IMR-90 (cell line): ENCODE results near the gene N4BP2. TPM values are rescaled to one million over a fixed set of nuclear protein-coding genes. Genes with fewer than 3 reads are reported as not detected.
"Not testable (repeated sequence)": the region's sequence is repeated elsewhere in the genome, so short reads cannot be mapped to it uniquely, and the experiment has no call there.

Experiments
- ATAC-seq: fragments of 200-7000 bp; cut with Tn5 transposase; 2 replicates; pipeline ENCODE4 v1.9.1; 2020; ENCODE audit warnings: low read depth, mild to moderate bottlenecking, moderate library complexity
- BruUV-seq: library from RNA; stranded (reverse); fragments of 400-500 nt; replicated peaks from 2 replicates; lab custom pipeline; 2021; lab: Mats Ljungman, UMichigan
- CTCF ChIA-PET: fragments of 300-600 bp; formaldehyde crosslinking; extraction: SDS; loops from one replicate; lab custom pipeline; 2021; ENCODE audit warnings: antibody characterized with exemption; lab: Yijun Ruan, JAX
- POLR2A ChIA-PET: fragments of 300-600 bp; sonication (Branson Sonifier 250); formaldehyde crosslinking; loops from one replicate; lab custom pipeline; 2022; ENCODE audit warnings: antibody characterized with exemption; ENCODE audit not compliant: unreplicated experiment; lab: Charles Lee
- DNase-seq: peaks from one replicate; pipeline ENCODE4 v3.0.0; 2013
- H2AFZ ChIP-seq: replicated peaks from 2 replicates; pipeline ENCODE3; 2013; ENCODE audit warnings: low read length, mild to moderate bottlenecking; ENCODE audit not compliant: poor library complexity
- H2AK5ac ChIP-seq: 2 replicates; pipeline ENCODE4 v1.6.1; 2013; ENCODE audit warnings: low read depth, low read length, inconsistent platforms
- H2AK9ac ChIP-seq: replicated peaks from 2 replicates; pipeline ENCODE3; 2013; ENCODE audit warnings: mild to moderate bottlenecking, low read depth, low read length, moderate library complexity; ENCODE audit not compliant: poor library complexity
- H2BK120ac ChIP-seq: 2 replicates; pipeline ENCODE4 v1.6.1; 2013; ENCODE audit warnings: low read depth, low read length, inconsistent platforms
- H2BK15ac ChIP-seq: 3 replicates; pipeline ENCODE4 v1.6.1; 2013; ENCODE audit warnings: low read depth, low read length, inconsistent platforms
- H2BK20ac ChIP-seq: 2 replicates; pipeline ENCODE4 v1.6.1; 2013; ENCODE audit warnings: low read depth, mild to moderate bottlenecking, inconsistent platforms, low read length, moderate library complexity
- H2BK5ac ChIP-seq: 2 replicates; pipeline ENCODE4 v1.6.1; 2013; ENCODE audit warnings: mild to moderate bottlenecking, low read depth, low read length, inconsistent platforms; ENCODE audit not compliant: poor library complexity, severe bottlenecking
- H3K14ac ChIP-seq: replicated peaks from 2 replicates; pipeline ENCODE4 v1.6.1; 2013; ENCODE audit warnings: low read depth, low read length, inconsistent platforms
- H3K18ac ChIP-seq: 2 replicates; pipeline ENCODE4 v1.6.1; 2013; ENCODE audit warnings: low read depth, low read length, control low read depth
- H3K23ac ChIP-seq: 2 replicates; pipeline ENCODE4 v1.6.1; 2013; ENCODE audit warnings: low read depth, low read length, inconsistent platforms
- H3K27ac ChIP-seq: 2 replicates; pipeline ENCODE4 v1.5.1; 2013; ENCODE audit warnings: mild to moderate bottlenecking, control low read depth, low read length; ENCODE audit not compliant: insufficient read depth
- H3K27me3 ChIP-seq: 2 replicates; pipeline ENCODE4 v1.6.1; 2013; ENCODE audit warnings: low read length; ENCODE audit not compliant: control insufficient read depth, insufficient read depth
- H3K36me3 ChIP-seq: 2 replicates; pipeline ENCODE4 v1.6.1; 2013; ENCODE audit warnings: low read length, mixed read lengths; ENCODE audit not compliant: control insufficient read depth, insufficient read depth
- H3K4ac ChIP-seq: 2 replicates; pipeline ENCODE4 v1.6.1; 2013; ENCODE audit warnings: low read depth, low read length, inconsistent platforms
- H3K4me1 ChIP-seq: 2 replicates; pipeline ENCODE4 v1.6.1; 2013; ENCODE audit warnings: low read length, mixed read lengths; ENCODE audit not compliant: control insufficient read depth, insufficient read depth
- H3K4me2 ChIP-seq: 2 replicates; pipeline ENCODE4 v1.6.1; 2013; ENCODE audit warnings: low read depth, mild to moderate bottlenecking, control low read depth, low read length, moderate library complexity
- H3K4me3 ChIP-seq: 2 replicates; pipeline ENCODE4 v1.5.1; 2013; ENCODE audit warnings: low read depth, mild to moderate bottlenecking, control low read depth, low read length, moderate library complexity; ENCODE audit not compliant: insufficient read depth
- H3K56ac ChIP-seq: 2 replicates; pipeline ENCODE4 v1.6.1; 2013; ENCODE audit warnings: low read length, inconsistent platforms; ENCODE audit not compliant: insufficient read depth; ENCODE audit errors: extremely low read depth
- H3K79me1 ChIP-seq, 2 experiments: 2 replicates each; pipeline ENCODE4 v1.6.1; 2013; ENCODE audit warnings: low read length in 2 of 2, inconsistent platforms in 1 of 2, low read depth in 1 of 2
- H3K9ac ChIP-seq: 2 replicates; pipeline ENCODE4 v1.6.1; 2013; ENCODE audit warnings: low read depth, low read length, control low read depth
- H3K9me1 ChIP-seq: 2 replicates; pipeline ENCODE4 v1.6.1; 2013; ENCODE audit warnings: low read length, inconsistent platforms; ENCODE audit not compliant: insufficient read depth
- H3K9me3 ChIP-seq: 2 replicates; pipeline ENCODE4 v1.6.1; 2013; ENCODE audit warnings: low read length; ENCODE audit not compliant: control insufficient read depth, insufficient read depth
- H4K20me1 ChIP-seq: 2 replicates; pipeline ENCODE4 v1.6.1; 2013; ENCODE audit warnings: low read length, inconsistent platforms; ENCODE audit not compliant: insufficient read depth
- H4K5ac ChIP-seq: 2 replicates; pipeline ENCODE4 v1.6.1; 2013; ENCODE audit warnings: mild to moderate bottlenecking, low read depth, low read length, control low read depth
- H4K8ac ChIP-seq, 2 experiments: 2 replicates each; pipeline ENCODE4 v1.6.1; 2013; ENCODE audit warnings: low read depth in 2 of 2, low read length in 2 of 2, control low read depth in 1 of 2, inconsistent platforms in 1 of 2
- H4K91ac ChIP-seq: 2 replicates; pipeline ENCODE4 v1.6.1; 2013; ENCODE audit warnings: low read depth, low read length, inconsistent platforms; ENCODE audit not compliant: insufficient read depth
- BHLHE40 ChIP-seq: fragments of 150-350 bp; IDR thresholded peaks from 2 replicates; pipeline ENCODE4 v1.6.1; 2016; ENCODE audit warnings: mild to moderate bottlenecking, low read depth, low read length
- CHD1 ChIP-seq: IDR thresholded peaks from 2 replicates; pipeline ENCODE4 v1.6.1; 2012; ENCODE audit warnings: low read depth, low read length, improper control_type of control experiment
- FOS ChIP-seq: fragments of 150-350 bp; IDR thresholded peaks from 2 replicates; pipeline ENCODE4 v1.6.1; 2016; ENCODE audit warnings: low read depth, low read length
- MXI1 ChIP-seq: IDR thresholded peaks from 2 replicates; pipeline ENCODE4 v1.6.1; 2012; ENCODE audit warnings: low read depth, mild to moderate bottlenecking, low read length, moderate library complexity, borderline replicate concordance
- NFE2L2 ChIP-seq: fragments of 150-350 bp; IDR thresholded peaks from 2 replicates; pipeline ENCODE4 v1.6.1; 2016; ENCODE audit warnings: low read depth, mild to moderate bottlenecking, low read length
- POLR2A ChIP-seq: IDR thresholded peaks from 2 replicates; pipeline ENCODE4 v1.6.1; 2012; ENCODE audit warnings: mild to moderate bottlenecking, low read depth, low read length
- RAD21 ChIP-seq: IDR thresholded peaks from 2 replicates; pipeline ENCODE4 v1.6.1; 2012; ENCODE audit warnings: low read length, improper control_type of control experiment
- RCOR1 ChIP-seq: IDR thresholded peaks from 2 replicates; pipeline ENCODE4 v1.6.1; 2012; ENCODE audit warnings: mild to moderate bottlenecking, low read length, improper control_type of control experiment; ENCODE audit not compliant: insufficient replicate concordance
- RFX5 ChIP-seq: IDR thresholded peaks from 2 replicates; pipeline ENCODE4 v1.8.0; 2012; ENCODE audit warnings: low read depth, mild to moderate bottlenecking, low read length, moderate library complexity
- SMC3 ChIP-seq: fragments of 150-350 bp; IDR thresholded peaks from 2 replicates; pipeline ENCODE4 v1.6.1; 2016; ENCODE audit warnings: low read depth, mild to moderate bottlenecking, antibody characterized with exemption, low read length, moderate library complexity
- WGBS, 2 experiments: methylation state at CpG; one replicate each; pipeline versions ENCODE4 v1.1.5 to v1.1.7; 2013; ENCODE audit warnings: missing lambda C conversion rate in 2 of 2; ENCODE audit not compliant: insufficient read length in 1 of 2; ENCODE audit errors: extremely low coverage in 2 of 2; 5-methylcytosine and 5-hydroxymethylcytosine counted together
- dilution Hi-C: fragments of 300-500 bp; cut with HindIII; formaldehyde crosslinking; loops from one replicate; pipeline ENCODE4 v1.14.3; 2018; ENCODE audit warnings: low sequenced_read_pairs; ENCODE audit not compliant: unreplicated experiment
- in situ Hi-C: fragments of 300-500 bp; cut with MboI; formaldehyde crosslinking; loops from 3 replicates; pipeline ENCODE4 v1.14.3; 2019; ENCODE audit warnings: low sequenced_read_pairs, inconsistent platforms, mixed read lengths
- intact Hi-C: fragments of 100-400 bp; cut with micrococcal nuclease; formaldehyde crosslinking; loops from 2 replicates; pipeline ENCODE4 v1.10.0; 2022
- polyA plus RNA-seq, 3 experiments: library from polyadenylated mRNA; depleted of rRNA; stranded (reverse); fragments of >200 nt; gene quantifications; 2 replicates each; pipeline ENCODE4 v1.2.3, GENCODE V29; 2012; ENCODE audit warnings: low replicate concordance in 1 of 3
- total RNA-seq: library from RNA; depleted of rRNA; stranded (reverse); fragments of >200 nt; gene quantifications from 2 replicates; pipeline ENCODE4 v1.2.3, GENCODE V29; 2012
- TF ChIP-seq, protein P1 (sequence below): fragments of 150-350 bp; IDR thresholded peaks from 2 replicates; pipeline ENCODE4 v1.6.1; 2017; ENCODE audit warnings: mild to moderate bottlenecking, antibody characterized with exemption, low read length, low read depth

N4BP2 gene
- total and polyA plus RNA-seq, 2 of the 4 experiments (the other 2 are of a cell fraction) = 0.84 to 2.2 TPM

- no peak overlapping the region for H3K18ac ChIP-seq
- ATAC-seq (no peak), DNase-seq (no peak)
- ChIA-PET CTCF (no interaction called here), POLR2A (no interaction called here)
- H3K27ac ChIP-seq = no peak overlapping the region
- H4K20me1 ChIP-seq = no peaks in the 10 kb centered on the region
- H4K8ac ChIP-seq = no peak overlapping the region
- H2BK5ac ChIP-seq = no peak overlapping the region
- H2AK5ac ChIP-seq = no peak overlapping the region
- no peak overlapping the region for H2BK120ac ChIP-seq
- H3K4ac ChIP-seq = no peak overlapping the region
- TF ChIP-seq SMC3 (no peak), RAD21 (no peak), RCOR1 (no peak), RFX5 (no peak), POLR2A (no peak), CHD1 (no peak), FOS (no peak), MXI1 (no peak), BHLHE40 (no peak), NFE2L2 (no peak)
- TF ChIP-seq, protein P1, sequence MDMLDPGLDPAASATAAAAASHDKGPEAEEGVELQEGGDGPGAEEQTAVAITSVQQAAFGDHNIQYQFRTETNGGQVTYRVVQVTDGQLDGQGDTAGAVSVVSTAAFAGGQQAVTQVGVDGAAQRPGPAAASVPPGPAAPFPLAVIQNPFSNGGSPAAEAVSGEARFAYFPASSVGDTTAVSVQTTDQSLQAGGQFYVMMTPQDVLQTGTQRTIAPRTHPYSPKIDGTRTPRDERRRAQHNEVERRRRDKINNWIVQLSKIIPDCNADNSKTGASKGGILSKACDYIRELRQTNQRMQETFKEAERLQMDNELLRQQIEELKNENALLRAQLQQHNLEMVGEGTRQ = no peak
- intact Hi-C loops = loop anchor here (5.0 kb wide), 1 partner anchor 83 kb away; the partner anchor contains the start of gene N4BP2
- H3K9ac ChIP-seq = no peak overlapping the region
- H2AFZ ChIP-seq = no peak overlapping the region
- no peak overlapping the region for H3K14ac ChIP-seq
- no TSS peak for BruUV-seq
- no peak overlapping the region for H4K91ac ChIP-seq
- H3K4me3 ChIP-seq = no peak overlapping the region
- no peak overlapping the region for H2BK20ac ChIP-seq
- no peak overlapping the region for H3K4me2 ChIP-seq
- H3K9me3 ChIP-seq = no peaks in the 10 kb centered on the region
- H3K9me1 ChIP-seq = peaks cover 5% of the 10 kb centered on the region; the same call in 1 of the 2 replicates
- no peak overlapping the region for H4K5ac ChIP-seq
- 0 out of 2 replicates have a peak, but pooled peaks cover 3% of the 10 kb centered on the region for H3K36me3 ChIP-seq
- H3K27me3 ChIP-seq = no peaks in the 10 kb centered on the region
- no peak overlapping the region for H2BK15ac ChIP-seq
- no peak overlapping the region for H3K56ac ChIP-seq
- H3K23ac ChIP-seq = no peak overlapping the region
- dilution Hi-C loops = no loop called here
- peaks cover 2% of the 10 kb centered on the region; the same call in 1 of the 2 replicates for H3K4me1 ChIP-seq
- H3K79me1 ChIP-seq = no peaks in the 10 kb centered on the region
- no peak overlapping the region for H2AK9ac ChIP-seq
- in situ Hi-C loops = no loop called here
Measured at GRCh38 chr4:40140196-40140595, 83.5 kb downstream of the N4BP2 start.

DNA sequence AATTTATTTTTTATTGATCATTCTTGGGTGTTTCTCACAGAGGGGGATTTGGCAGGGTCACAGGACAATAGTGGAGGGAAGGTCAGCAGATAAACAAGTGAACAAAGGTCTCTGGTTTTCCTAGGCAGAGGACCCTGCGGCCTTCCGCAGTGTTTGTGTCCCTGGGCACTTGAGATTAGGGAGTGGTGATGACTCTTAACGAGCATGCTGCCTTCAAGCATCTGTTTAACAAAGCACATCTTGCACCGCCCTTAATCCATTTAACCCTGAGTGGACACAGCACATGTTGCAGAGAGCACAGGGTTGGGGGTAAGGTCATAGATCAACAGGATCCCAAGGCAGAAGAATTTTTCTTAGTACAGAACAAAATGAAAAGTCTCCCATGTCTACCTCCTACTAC, 83.9 kb downstream of the N4BP2 start:
- no CpG with 5 or more reads among the region's 4 CpGs for WGBS, 2 experiments
- intact Hi-C loops = loop anchor here (5.0 kb wide), 1 partner anchor 83 kb away; the partner anchor contains the start of gene N4BP2
- H2AK5ac ChIP-seq, H3K79me1 ChIP-seq, H3K18ac ChIP-seq, H2AK9ac ChIP-seq, POLR2A ChIA-PET, H3K14ac ChIP-seq, ATAC-seq, in situ Hi-C loops, H3K9me1 ChIP-seq, H2AFZ ChIP-seq, H4K20me1 ChIP-seq, BruUV-seq, H2BK20ac ChIP-seq, H3K4me2 ChIP-seq, H3K9me3 ChIP-seq, H2BK5ac ChIP-seq, H3K27me3 ChIP-seq, H3K4me3 ChIP-seq, H3K27ac ChIP-seq, CTCF ChIA-PET, H2BK120ac ChIP-seq, H3K23ac ChIP-seq, H3K4me1 ChIP-seq, DNase-seq, H3K56ac ChIP-seq, H4K91ac ChIP-seq, H2BK15ac ChIP-seq, dilution Hi-C loops, H3K36me3 ChIP-seq, H3K9ac ChIP-seq, H3K4ac ChIP-seq, H4K8ac ChIP-seq, H4K5ac ChIP-seq: not testable (repeated sequence)
